Right ventricle myocardium inferior (tissue), 1 donor: ENCODE data around the gene LPCAT1. TPM values are rescaled to one million over a fixed set of nuclear protein-coding genes. Genes with fewer than 3 reads are reported as not detected.
"Not testable (repeated sequence)": the region's sequence is repeated elsewhere in the genome, so short reads cannot be mapped to it uniquely, and the experiment has no call there.

Experiments
- ATAC-seq: fragments of 200-7000 bp; cut with Tn5 transposase; one replicate; pipeline ENCODE4 v1.9.1; 2020; ENCODE audit warnings: mild to moderate bottlenecking, moderate library complexity
- DNase-seq: peaks from one replicate; pipeline ENCODE4 v3.0.0; 2021; ENCODE audit errors: missing footprints
- intact Hi-C: fragments of 100-400 bp; cut with DNase I; formaldehyde crosslinking; loops from one replicate; pipeline ENCODE4 v1.11.0; 2022
- long read RNA-seq: library from polyadenylated mRNA; unstranded; transcript quantifications from one replicate; pipeline ENCODE4 v2.0.0, GENCODE V29; 2021
- total RNA-seq: library from RNA; stranded (reverse); fragmentation: NEBNext Ultra II Directional; extraction: Animal tissue kit (Norgen Biotek cat#: 25700); gene quantifications from one replicate; pipeline ENCODE4 v1.2.1, GENCODE V29; 2021
- donor health status: DM: no; HTN: yes; CAD: no; lungs with severe emphysema.

The LPCAT1 gene, protein sequence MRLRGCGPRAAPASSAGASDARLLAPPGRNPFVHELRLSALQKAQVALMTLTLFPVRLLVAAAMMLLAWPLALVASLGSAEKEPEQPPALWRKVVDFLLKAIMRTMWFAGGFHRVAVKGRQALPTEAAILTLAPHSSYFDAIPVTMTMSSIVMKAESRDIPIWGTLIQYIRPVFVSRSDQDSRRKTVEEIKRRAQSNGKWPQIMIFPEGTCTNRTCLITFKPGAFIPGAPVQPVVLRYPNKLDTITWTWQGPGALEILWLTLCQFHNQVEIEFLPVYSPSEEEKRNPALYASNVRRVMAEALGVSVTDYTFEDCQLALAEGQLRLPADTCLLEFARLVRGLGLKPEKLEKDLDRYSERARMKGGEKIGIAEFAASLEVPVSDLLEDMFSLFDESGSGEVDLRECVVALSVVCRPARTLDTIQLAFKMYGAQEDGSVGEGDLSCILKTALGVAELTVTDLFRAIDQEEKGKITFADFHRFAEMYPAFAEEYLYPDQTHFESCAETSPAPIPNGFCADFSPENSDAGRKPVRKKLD
- 13.4 TPM for total RNA-seq
- long read RNA-seq, transcript LPCAT1-201 (14 exons, 3,966 nt), result major isoform, 17 of 24 reads
- long read RNA-seq, partial matches to known transcripts, result 1 of 24 reads
- long read RNA-seq, other reads (novel, unspliced or antisense), result 6 of 24 reads

DNA sequence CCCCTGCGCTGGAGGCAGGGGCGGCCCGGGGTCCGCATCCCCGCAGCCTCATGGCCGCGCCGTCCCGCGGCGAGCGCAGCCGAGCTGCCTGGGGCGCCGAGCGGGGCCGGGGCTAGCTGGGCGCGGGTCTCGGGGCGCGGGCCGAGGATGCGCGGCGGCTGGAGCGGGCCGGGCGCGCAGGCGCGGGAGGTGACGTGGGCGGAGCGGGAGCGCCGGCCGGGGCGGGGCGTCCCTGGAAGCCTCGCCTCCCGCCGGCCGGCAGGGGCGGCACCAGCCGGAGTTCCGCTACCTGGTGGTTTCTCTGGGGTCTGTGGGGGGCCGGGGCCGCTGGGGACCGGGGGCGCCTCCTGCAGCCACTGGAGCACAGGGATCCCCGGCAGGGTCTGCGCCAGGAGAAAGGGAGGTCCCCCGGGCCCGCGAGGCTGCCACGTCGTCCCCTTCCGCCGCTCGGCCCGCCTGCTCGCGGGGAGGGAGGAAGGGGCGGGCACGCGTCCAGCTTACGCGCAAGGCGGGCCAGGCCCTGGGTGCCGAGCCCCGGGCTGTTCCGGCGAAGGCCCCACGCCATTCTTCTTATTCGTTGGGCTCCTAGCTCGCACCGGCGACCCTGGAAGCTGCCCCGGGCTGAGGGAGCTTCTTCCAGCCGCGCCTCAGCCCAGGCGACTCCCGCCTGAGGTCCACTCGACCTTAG, at the start of gene LPCAT1:
Gene LPCAT1 (minus strand): TSS at position 168 of the 688 bp plus-strand sequence. CDS start 116 bp downstream, at position 52.
- DNase-seq (peak; percentile 93), ATAC-seq (peak; percentile 95)
- intact Hi-C loops, result no loop called here

GRCh38 chr5:1571875-1572274, 48.1 kb upstream of the LPCAT1 start:
- intact Hi-C loops, ATAC-seq, DNase-seq: not testable (repeated sequence)

DNA sequence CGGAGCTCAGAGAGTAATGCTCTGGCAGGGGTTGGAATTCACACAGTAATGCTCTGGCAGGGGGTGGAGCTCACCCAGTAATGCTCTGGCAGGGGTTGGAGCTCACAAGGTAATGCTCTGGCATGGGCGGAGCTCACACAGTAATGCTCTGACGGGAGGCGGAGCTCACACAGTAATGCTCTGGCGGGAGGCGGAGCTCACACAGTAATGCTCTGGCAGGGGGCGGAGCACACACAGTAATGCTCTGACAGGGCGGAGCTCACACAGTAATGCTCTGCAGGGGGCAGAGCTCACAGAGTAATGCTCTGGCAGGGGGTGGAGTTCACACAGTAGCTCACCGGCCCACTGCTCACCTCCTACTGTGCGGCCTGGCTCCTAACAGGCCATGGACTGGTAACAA, 47.2 kb upstream of the LPCAT1 start:
- ATAC-seq (no peak), DNase-seq (no peak)
- intact Hi-C loops, result no loop called here

- ATAC-seq (peak; percentile 86), DNase-seq (no peak)
- intact Hi-C loops, result no loop called here
These were observed 44.6 kb upstream of the LPCAT1 start for GRCh38 chr5:1568201-1568979.

- intact Hi-C loops, ATAC-seq, DNase-seq: not testable (repeated sequence)
These were observed 43.9 kb upstream of the LPCAT1 start for GRCh38 chr5:1567527-1568200.

- intact Hi-C loops, result no loop called here
- DNase-seq (no peak), ATAC-seq (no peak)
These were observed 42.3 kb upstream of the LPCAT1 start for GRCh38 chr5:1565737-1566734.

GRCh38 chr5:1564824-1565736, 41.3 kb upstream of the LPCAT1 start:
- ATAC-seq (no peak), DNase-seq (no peak)
- intact Hi-C loops, result no loop called here

- DNase-seq (peak; percentile 74), ATAC-seq (peak; percentile 15)
- intact Hi-C loops, result no loop called here
These were observed 40.5 kb upstream of the LPCAT1 start for GRCh38 chr5:1564182-1564748.

DNA sequence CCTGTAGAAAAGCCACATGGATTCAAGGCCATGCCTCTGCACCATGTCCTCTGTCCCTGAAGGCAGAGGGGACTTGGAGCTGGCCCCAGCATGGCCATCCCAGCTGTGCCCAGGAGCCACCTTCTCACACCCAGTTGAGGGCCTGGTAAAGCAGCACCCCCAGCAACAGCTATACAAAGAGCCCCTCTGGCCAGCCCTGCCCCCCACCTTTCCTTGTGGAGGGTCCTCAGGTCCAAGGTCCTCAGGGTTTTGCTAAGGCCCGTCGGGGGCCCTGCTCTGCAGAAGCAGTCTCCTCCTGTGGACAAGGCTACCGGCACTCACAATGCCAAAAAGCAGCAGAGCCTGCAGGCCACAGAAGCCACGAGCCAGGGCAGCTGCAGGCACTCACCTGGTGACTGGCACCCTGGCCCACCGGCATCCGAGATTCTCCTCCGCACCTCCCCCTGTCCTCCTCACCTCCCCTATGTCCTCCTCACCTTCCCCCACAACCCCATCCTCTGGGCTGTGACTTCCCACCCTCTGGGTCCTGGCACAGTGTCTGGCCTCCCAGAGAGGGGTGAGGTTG, 39.9 kb upstream of the LPCAT1 start:
- DNase-seq (no peak), ATAC-seq (no peak)
- intact Hi-C loops, result no loop called here

GRCh38 chr5:1563051-1563461, 39.3 kb upstream of the LPCAT1 start:
- no peak for DNase-seq
- intact Hi-C loops, result no loop called here
- no peak for ATAC-seq

GRCh38 chr5:1562599-1562998, 38.8 kb upstream of the LPCAT1 start:
- no peak for DNase-seq
- no peak for ATAC-seq
- intact Hi-C loops, result no loop called here

DNA sequence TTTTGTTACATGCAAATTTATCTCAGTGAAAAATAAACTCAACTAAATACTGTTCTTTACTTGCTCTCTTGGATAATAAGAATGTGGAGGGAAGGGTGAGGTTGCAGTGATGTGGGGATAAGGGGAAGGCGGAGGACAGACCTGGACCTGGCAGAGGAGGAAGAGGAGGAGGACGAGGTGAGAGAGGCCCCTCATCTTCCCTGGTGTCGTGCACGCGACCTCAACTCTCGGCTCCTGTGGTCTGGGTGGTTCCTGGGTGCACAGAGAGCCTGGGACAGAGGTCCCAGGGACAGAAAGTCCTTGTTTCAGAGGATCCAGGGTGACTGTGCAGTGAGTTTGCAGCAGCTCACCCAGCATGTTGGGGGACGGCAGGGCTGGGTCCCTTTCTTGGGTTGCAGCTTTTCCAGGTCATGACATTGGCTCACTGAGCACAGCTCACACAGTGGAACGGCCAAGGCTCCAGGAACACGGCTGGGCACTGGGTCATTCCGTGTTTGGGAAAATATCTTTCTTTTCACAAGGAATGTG, 37.7 kb upstream of the LPCAT1 start:
- ATAC-seq (no peak), DNase-seq (no peak)
- intact Hi-C loops, result no loop called here

DNA sequence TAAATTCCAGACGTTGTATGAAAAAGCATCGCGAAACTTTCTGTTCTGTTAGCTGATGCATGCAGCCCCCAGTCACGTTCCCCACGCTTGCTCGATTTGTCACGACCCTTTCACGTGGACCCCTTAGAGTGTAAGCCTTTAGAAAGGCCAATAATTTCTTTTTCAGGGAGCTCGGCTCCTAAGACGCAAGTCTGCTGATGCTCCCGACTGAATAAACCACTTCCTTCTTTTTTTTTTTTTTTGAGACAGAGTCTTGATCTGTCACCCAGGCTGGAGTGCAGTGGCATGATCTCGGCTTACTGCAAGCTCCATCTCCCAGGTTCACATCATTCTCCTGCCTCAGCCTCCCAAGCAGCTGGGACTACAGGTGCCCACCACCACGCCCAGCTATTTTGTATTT, 36.7 kb upstream of the LPCAT1 start:
- intact Hi-C loops, ATAC-seq: not testable (repeated sequence)

GRCh38 chr5:1558944-1559343, 35.2 kb upstream of the LPCAT1 start:
- no peak for DNase-seq

More for the DNA sequence above, 36.7 kb upstream of the LPCAT1 start:
- not testable (repeated sequence) for DNase-seq

DNA sequence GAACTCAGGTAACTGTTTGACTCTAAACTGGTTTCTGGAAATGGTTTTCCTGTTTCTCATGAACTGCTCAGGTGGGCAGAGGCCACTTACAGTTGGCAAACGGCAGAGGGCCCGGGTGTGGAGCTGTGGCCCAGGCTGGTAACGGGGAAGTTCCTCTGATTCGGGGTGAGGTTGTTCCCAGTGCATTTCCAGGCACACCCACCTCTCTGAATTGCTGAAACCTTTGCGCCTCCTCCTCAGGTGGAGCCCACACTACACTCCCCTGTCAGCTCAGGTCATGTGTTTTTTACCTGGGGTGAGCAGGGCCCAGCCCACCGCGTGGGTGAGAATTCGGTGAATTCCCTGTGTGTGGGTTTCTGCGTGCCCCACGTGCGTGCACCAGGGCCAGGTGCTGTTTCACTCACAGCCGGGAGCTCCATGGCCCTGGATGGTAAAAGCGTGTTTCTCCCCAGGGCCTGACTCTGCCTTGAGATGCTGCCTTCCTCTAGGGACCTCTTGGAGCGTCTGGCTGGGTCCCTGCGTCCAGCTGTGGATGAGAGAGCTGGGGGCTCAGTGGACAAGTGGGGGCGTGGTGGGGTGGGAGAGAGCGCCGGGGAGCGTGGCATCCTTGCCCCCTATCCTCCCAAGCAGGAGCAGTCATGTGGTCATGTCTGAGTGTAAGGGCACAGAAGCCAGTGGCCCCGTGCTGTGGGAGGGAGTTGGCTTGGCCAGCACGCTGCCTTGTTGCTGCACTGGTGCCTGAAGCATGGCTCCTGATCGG, 33.5 kb upstream of the LPCAT1 start:
- no peak for DNase-seq
- intact Hi-C loops, result no loop called here

More at GRCh38 chr5:1558944-1559343, 35.2 kb upstream of the LPCAT1 start:
- intact Hi-C loops, result no loop called here
- ATAC-seq, result no peak

More for the DNA sequence above, 33.5 kb upstream of the LPCAT1 start:
- ATAC-seq, result no peak
